Astrocyte of the cerebellum (primary cell): ENCODE measurements around the gene ERLIN1.

Experiments used
- DNase-seq: peaks from one replicate; pipeline ENCODE4 v3.0.0-alpha.2; 2011; ENCODE audit warnings: low read depth
- H3K4me3 ChIP-seq: 2 replicates; pipeline ENCODE4 v1.5.1; 2011; ENCODE audit warnings: mild to moderate bottlenecking, low read depth, low read length, moderate library complexity
- in situ Hi-C: cut with HindIII; loops from 2 replicates; pipeline ENCODE4 v1.10.0; 2017; ENCODE audit warnings: low sequenced_read_pairs
- TF ChIP-seq, protein P1 (sequence below): IDR thresholded peaks from 2 replicates; pipeline ENCODE4 v1.5.1; 2012; ENCODE audit warnings: low read length, low read depth, moderate library complexity, mild to moderate bottlenecking; ENCODE audit errors: missing control alignments

ERLIN1 gene

GRCh38 chr10:100154666-100155065 lies 31.2 kb downstream of the ERLIN1 start:
- in situ Hi-C loops: no loop called here
- no peak for DNase-seq
- TF ChIP-seq, protein P1, sequence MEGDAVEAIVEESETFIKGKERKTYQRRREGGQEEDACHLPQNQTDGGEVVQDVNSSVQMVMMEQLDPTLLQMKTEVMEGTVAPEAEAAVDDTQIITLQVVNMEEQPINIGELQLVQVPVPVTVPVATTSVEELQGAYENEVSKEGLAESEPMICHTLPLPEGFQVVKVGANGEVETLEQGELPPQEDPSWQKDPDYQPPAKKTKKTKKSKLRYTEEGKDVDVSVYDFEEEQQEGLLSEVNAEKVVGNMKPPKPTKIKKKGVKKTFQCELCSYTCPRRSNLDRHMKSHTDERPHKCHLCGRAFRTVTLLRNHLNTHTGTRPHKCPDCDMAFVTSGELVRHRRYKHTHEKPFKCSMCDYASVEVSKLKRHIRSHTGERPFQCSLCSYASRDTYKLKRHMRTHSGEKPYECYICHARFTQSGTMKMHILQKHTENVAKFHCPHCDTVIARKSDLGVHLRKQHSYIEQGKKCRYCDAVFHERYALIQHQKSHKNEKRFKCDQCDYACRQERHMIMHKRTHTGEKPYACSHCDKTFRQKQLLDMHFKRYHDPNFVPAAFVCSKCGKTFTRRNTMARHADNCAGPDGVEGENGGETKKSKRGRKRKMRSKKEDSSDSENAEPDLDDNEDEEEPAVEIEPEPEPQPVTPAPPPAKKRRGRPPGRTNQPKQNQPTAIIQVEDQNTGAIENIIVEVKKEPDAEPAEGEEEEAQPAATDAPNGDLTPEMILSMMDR: no peak
- H3K4me3 ChIP-seq: no peak overlapping the region

DNA sequence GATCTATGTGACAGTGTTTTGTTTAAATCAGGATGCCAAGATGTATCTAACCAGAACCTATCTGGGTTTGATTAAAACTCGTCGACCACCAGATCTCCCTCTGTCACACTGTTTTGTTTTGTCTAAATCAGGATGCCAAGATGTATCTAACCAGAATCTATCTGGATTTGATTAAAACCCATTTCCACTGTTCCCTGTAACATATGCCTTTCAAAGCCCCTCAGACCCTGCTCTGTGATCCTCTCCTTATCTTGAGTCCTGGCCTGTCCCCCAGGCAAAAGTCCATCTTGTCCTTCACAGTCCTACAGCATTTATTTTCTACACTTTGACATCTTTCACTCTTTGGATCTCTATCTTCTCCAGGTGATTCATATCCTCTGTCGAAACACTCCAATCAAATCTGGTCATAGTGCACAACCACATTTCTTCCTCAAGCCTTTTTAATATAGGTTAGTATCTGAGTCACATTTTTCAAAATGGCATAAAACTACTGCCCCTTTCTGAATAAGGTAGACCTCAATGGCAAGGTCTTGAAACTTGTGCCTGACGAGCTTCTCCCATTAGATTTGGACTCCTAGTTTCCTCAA lies 32.5 kb downstream of the ERLIN1 start:
- TF ChIP-seq, protein P1: no peak
- no peak overlapping the region for H3K4me3 ChIP-seq
- no peak for DNase-seq
- in situ Hi-C loops: no loop called here

- in situ Hi-C loops: no loop called here
- no peak for DNase-seq
- H3K4me3 ChIP-seq: no peak overlapping the region
- TF ChIP-seq, protein P1: no peak
These were observed 34.0 kb downstream of the ERLIN1 start for GRCh38 chr10:100151723-100152300.

GRCh38 chr10:100148353-100149211 lies 37.2 kb downstream of the ERLIN1 start:
- no peak for DNase-seq
- no peak overlapping the region for H3K4me3 ChIP-seq
- in situ Hi-C loops: no loop called here
- TF ChIP-seq, protein P1: no peak

GRCh38 chr10:100146875-100147650 lies 38.8 kb downstream of the ERLIN1 start:
- in situ Hi-C loops: no loop called here
- H3K4me3 ChIP-seq: no peak overlapping the region
- TF ChIP-seq, protein P1: no peak
- DNase-seq: no peak

DNA sequence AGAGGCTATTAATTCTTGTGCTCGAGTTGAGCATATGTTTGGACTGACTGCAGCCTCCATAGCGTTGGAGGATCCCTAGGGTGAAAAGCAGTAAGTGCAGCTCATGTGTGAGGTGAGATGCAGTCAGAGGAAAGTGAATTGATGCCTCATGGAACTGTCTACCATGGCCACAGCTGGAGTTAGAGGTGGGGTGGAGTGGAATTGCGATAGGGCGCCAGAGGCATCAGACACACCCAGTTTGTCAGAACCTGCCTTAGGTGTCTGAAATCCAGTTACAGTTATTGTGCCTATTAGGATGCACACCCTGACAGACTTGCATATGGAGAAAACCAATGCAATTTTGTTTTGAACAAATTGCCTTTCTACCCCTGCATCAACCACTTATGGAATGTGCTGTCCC lies 39.4 kb downstream of the ERLIN1 start:
- TF ChIP-seq, protein P1: no peak
- DNase-seq: no peak
- no peak overlapping the region for H3K4me3 ChIP-seq
- in situ Hi-C loops: no loop called here
